Inflammatory macrophage treated with lipopolysaccharide for 4 hours (primary cell): ENCODE data around the gene SLC9A9.

Experiments
- DNase-seq: peaks from one replicate; pipeline ENCODE4 v3.0.0-alpha.2; 2020

SLC9A9 gene

GRCh38 chr3:143840636-143841035 is 7.6 kb downstream of the SLC9A9 start:
- peak; percentile 25 for DNase-seq

GRCh38 chr3:143839980-143840379 is 8.3 kb downstream of the SLC9A9 start:
- DNase-seq, result no peak

GRCh38 chr3:143837076-143837475 is 11.2 kb downstream of the SLC9A9 start:
- DNase-seq, result no peak

- no peak for DNase-seq
Observed at GRCh38 chr3:143835312-143835711, 13.0 kb downstream of the SLC9A9 start.

GRCh38 chr3:143832433-143832832 is 15.8 kb downstream of the SLC9A9 start:
- DNase-seq, result peak; percentile 54

GRCh38 chr3:143831994-143832393 is 16.3 kb downstream of the SLC9A9 start:
- peak; percentile 48 for DNase-seq

- peak; percentile 78 for DNase-seq
Observed at GRCh38 chr3:143831208-143831607, 17.1 kb downstream of the SLC9A9 start.

GRCh38 chr3:143830786-143831185 is 17.5 kb downstream of the SLC9A9 start:
- no peak for DNase-seq

- no peak for DNase-seq
Observed at GRCh38 chr3:143830063-143830462, 18.2 kb downstream of the SLC9A9 start.

- DNase-seq, result no peak
Observed at GRCh38 chr3:143827425-143827824, 20.8 kb downstream of the SLC9A9 start.

GRCh38 chr3:143826296-143826695 is 22.0 kb downstream of the SLC9A9 start:
- peak; percentile 75 for DNase-seq

- DNase-seq, result peak; percentile 76
Observed at GRCh38 chr3:143825513-143825912, 22.8 kb downstream of the SLC9A9 start.

- DNase-seq, result peak; percentile 20
Observed at GRCh38 chr3:143824735-143825385, 23.4 kb downstream of the SLC9A9 start.

- DNase-seq, result no peak
Observed at GRCh38 chr3:143822798-143823197, 25.5 kb downstream of the SLC9A9 start.

- DNase-seq, result no peak
Observed at GRCh38 chr3:143822374-143822773, 25.9 kb downstream of the SLC9A9 start.

- DNase-seq, result no peak
Observed at GRCh38 chr3:143821862-143822261, 26.4 kb downstream of the SLC9A9 start.

- DNase-seq, result no peak
Observed at GRCh38 chr3:143820466-143821221, 27.6 kb downstream of the SLC9A9 start.

- DNase-seq, result no peak
Observed at GRCh38 chr3:143819890-143820289, 28.4 kb downstream of the SLC9A9 start.

- peak; percentile 91 for DNase-seq
Observed at GRCh38 chr3:143814443-143814889, 33.8 kb downstream of the SLC9A9 start.

GRCh38 chr3:143812481-143812880 is 35.8 kb downstream of the SLC9A9 start:
- DNase-seq, result peak; percentile 29

GRCh38 chr3:143811602-143812001 is 36.7 kb downstream of the SLC9A9 start:
- peak; percentile 43 for DNase-seq

GRCh38 chr3:143810953-143811265 is 37.4 kb downstream of the SLC9A9 start:
- no peak for DNase-seq

- peak; percentile 48 for DNase-seq
Observed at GRCh38 chr3:143810166-143810952, 37.9 kb downstream of the SLC9A9 start.

GRCh38 chr3:143809121-143809621 is 39.1 kb downstream of the SLC9A9 start:
- DNase-seq, result no peak
